HG02970 (cell line): ENCODE data around the gene MAP3K6.

Experiments
- ATAC-seq: cut with Tn5 transposase; IDR thresholded peaks from one replicate; pipeline ENCODE4 v1.9.1; 2021; ENCODE audit warnings: mild to moderate bottlenecking, moderate library complexity, moderate number of reproducible peaks; ENCODE audit not compliant: unreplicated experiment, low FRiP score

MAP3K6 gene

GRCh38 chr1:27377760-27378495 lies 11.2 kb upstream of the MAP3K6 start:
- no peak for ATAC-seq

GRCh38 chr1:27374362-27375086 lies 7.8 kb upstream of the MAP3K6 start, which contains the start of gene FCN3:
TSS of gene FCN3 (minus strand) at chr1:27374824. CDS start at chr1:27374818, 6 bp downstream.
- no peak for ATAC-seq

GRCh38 chr1:27372808-27373690 lies 6.3 kb upstream of the MAP3K6 start:
- no peak for ATAC-seq

GRCh38 chr1:27372022-27372807 lies 5.5 kb upstream of the MAP3K6 start:
- no peak for ATAC-seq

- no peak for ATAC-seq
Measured at GRCh38 chr1:27368869-27369582, 2.3 kb upstream of the MAP3K6 start.

- no peak for ATAC-seq
Measured at GRCh38 chr1:27367160-27367650, 444 bp upstream of the MAP3K6 start.

- ATAC-seq, result no peak
Measured at GRCh38 chr1:27366113-27366410, 699 bp downstream of the MAP3K6 start.

- no peak for ATAC-seq
Measured at GRCh38 chr1:27365372-27366112, 1.2 kb downstream of the MAP3K6 start.

- no peak for ATAC-seq
Measured at GRCh38 chr1:27364696-27365371, 1.9 kb downstream of the MAP3K6 start.

GRCh38 chr1:27363766-27364695 lies 2.7 kb downstream of the MAP3K6 start:
- ATAC-seq, result no peak

GRCh38 chr1:27361553-27361952 lies 5.2 kb downstream of the MAP3K6 start:
- no peak for ATAC-seq

- ATAC-seq, result no peak
Measured at GRCh38 chr1:27361044-27361402, 5.7 kb downstream of the MAP3K6 start.

- no peak for ATAC-seq
Measured at GRCh38 chr1:27360159-27361043, 6.4 kb downstream of the MAP3K6 start.

GRCh38 chr1:27359822-27360158 lies 7.0 kb downstream of the MAP3K6 start:
- no peak for ATAC-seq

- no peak for ATAC-seq
Measured at GRCh38 chr1:27358928-27359313, 7.8 kb downstream of the MAP3K6 start.
